ENCODE data around the gene SRP19.

- TF ChIP-seq CTCF (IDR thresholded peaks at IDR 0.05), result no peak
- no peak for TF ChIP-seq POLR2A (IDR thresholded peaks at IDR 0.05)
- no peak for TF ChIP-seq POLR2AphosphoS5 (IDR thresholded peaks at IDR 0.05)
Measured at GRCh38 chr5:112915831-112916230, 54.7 kb downstream of the SRP19 start.

Measured in breast epithelium (tissue), 3 donors.